Vagina (tissue), 2 donors: ENCODE results near the gene CEACAM21.

ENCODE experiments used
- CTCF ChIP-seq, 3 experiments: fragments of 450-650 bp in 2 of 3; fragments of 200-600 bp in 1 of 3; sonication (generic) in 1 of 3; IDR thresholded peaks; one replicate each; pipeline ENCODE4 v1.5.1; 2017 to 2019; ENCODE audit warnings: antibody characterized with exemption in 3 of 3, mild to moderate bottlenecking in 2 of 3, moderate library complexity in 2 of 3
- POLR2A ChIP-seq, 2 donors: fragments of 450-650 bp; IDR thresholded peaks; one replicate each; pipeline ENCODE4 v1.6.1; 2017; ENCODE audit warnings: antibody characterized with exemption in 2 of 2, mild to moderate bottlenecking in 2 of 2, moderate library complexity in 2 of 2
- POLR2AphosphoS5 ChIP-seq, 2 donors: sonication (generic); formaldehyde crosslinking; IDR thresholded peaks; one replicate each; pipeline ENCODE4 v1.9.0; 2017; ENCODE audit warnings: antibody characterized with exemption in 2 of 2, mild to moderate bottlenecking in 2 of 2, low read depth in 1 of 2; ENCODE audit not compliant: insufficient read depth in 1 of 2

DNA sequence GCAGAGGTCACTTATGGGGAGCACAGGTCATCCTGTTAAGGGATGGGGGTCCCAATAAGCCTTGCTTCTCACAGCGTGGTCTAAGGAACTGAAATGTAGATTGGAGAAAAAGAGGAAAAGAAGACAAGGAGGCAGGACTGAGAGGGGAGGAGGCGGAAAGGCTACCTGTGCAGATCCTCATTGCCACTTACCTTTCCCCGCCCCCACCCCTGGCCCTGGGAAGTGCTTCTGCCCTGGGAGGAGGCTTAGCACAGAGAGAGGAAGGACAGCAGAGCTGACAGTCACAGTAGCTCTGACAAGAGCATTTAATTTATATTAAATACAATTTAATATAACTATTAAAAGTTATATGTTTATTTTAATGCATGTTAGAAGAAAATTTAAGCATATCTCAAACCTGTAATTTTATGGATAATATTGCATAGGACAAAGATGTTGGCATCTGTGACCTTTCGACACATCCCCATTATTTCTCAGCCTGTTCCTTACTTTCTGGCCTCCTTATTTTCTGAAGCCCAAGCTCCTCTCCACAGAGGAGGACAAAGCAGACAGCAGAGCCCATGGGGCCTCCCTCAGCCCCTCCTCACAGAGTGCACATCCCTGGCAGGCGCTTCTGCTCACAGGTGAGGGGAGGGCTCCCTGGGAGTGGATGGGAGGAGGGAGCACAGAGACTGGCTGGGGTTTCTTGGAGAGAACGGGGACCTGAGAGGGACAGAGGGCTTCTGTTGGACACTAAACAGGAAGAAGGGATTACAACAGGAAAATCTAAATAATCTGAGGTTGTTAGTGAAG is 23.4 kb downstream of the CEACAM21 start:
- TF ChIP-seq POLR2A (IDR thresholded peaks at IDR 0.05) (no peak), CTCF (IDR thresholded peaks at IDR 0.05) (no peak), POLR2AphosphoS5 (IDR thresholded peaks at IDR 0.05; ENCODE audit: insufficient read depth in 1 of 2, low read depth in 1 of 2) (no peak)
